Panc1 (cell line): ENCODE results near the gene LRRC74B. TPM values are rescaled to one million over a fixed set of nuclear protein-coding genes. Genes with fewer than 3 reads are reported as not detected.
A peak's percentile ranks its signal among the peaks of the same experiment; 100 is the strongest.

ENCODE experiments used
- ATAC-seq: fragments of 200-7000 bp; cut with Tn5 transposase; 2 replicates; pipeline ENCODE4 v1.9.1; 2020; ENCODE audit warnings: mild to moderate bottlenecking, moderate library complexity
- BruUV-seq: library from RNA; stranded (reverse); fragments of 400-500 nt; replicated peaks from 2 replicates; lab custom pipeline; 2021; lab: Mats Ljungman, UMichigan
- CTCF ChIA-PET: fragments of 300-600 bp; sonication (Branson Sonifier 250); formaldehyde crosslinking; loops from one replicate; lab custom pipeline; 2022; ENCODE audit warnings: antibody characterized with exemption; lab: Charles Lee
- POLR2A ChIA-PET: fragments of 300-600 bp; sonication (Branson Sonifier 250); formaldehyde crosslinking; loops from one replicate; lab custom pipeline; 2022; ENCODE audit warnings: antibody characterized with exemption; lab: Charles Lee
- DNase-seq: peaks from one replicate; pipeline ENCODE4 v3.0.0-alpha.2; 2010; ENCODE audit warnings: low read depth, low spot score
- H3K27ac ChIP-seq: 2 replicates; pipeline ENCODE4 v1.5.1; 2011; ENCODE audit warnings: mild to moderate bottlenecking, low read length, inconsistent platforms
- H3K27me3 ChIP-seq: fragments of 200-500 bp; sonication (Bioruptor generic); 2 replicates; pipeline ENCODE4 v1.6.0; 2014; ENCODE audit warnings: low read length, inconsistent platforms; ENCODE audit not compliant: control insufficient read depth, insufficient read depth
- H3K36me3 ChIP-seq: fragments of 200-500 bp; sonication (Bioruptor generic); 2 replicates; pipeline ENCODE4 v1.5.1; 2014; ENCODE audit warnings: inconsistent platforms, mild to moderate bottlenecking, low read length, moderate library complexity; ENCODE audit not compliant: control insufficient read depth, insufficient read depth
- H3K4me1 ChIP-seq: 2 replicates; pipeline ENCODE4 v1.5.1; 2011; ENCODE audit warnings: inconsistent platforms, mild to moderate bottlenecking, low read length, moderate library complexity; ENCODE audit not compliant: control insufficient read depth, insufficient read depth
- H3K4me3 ChIP-seq, 2 experiments: 2 replicates each; pipeline ENCODE4 v1.5.1; 2011 to 2012; ENCODE audit warnings: low read depth in 2 of 2, low read length in 2 of 2, mild to moderate bottlenecking in 2 of 2, inconsistent platforms in 1 of 2, moderate library complexity in 1 of 2
- H3K9me3 ChIP-seq: fragments of 200-500 bp; sonication (Bioruptor generic); 2 replicates; pipeline ENCODE4 v1.5.1; 2014; ENCODE audit warnings: low read depth, mild to moderate bottlenecking, inconsistent platforms, low read length, moderate library complexity; ENCODE audit not compliant: control insufficient read depth, insufficient read depth
- CTCF ChIP-seq: fragments of 450-650 bp; IDR thresholded peaks from 2 replicates; pipeline ENCODE4 v1.5.1; 2017; ENCODE audit warnings: mild to moderate bottlenecking
- POLR2AphosphoS5 ChIP-seq: IDR thresholded peaks from 2 replicates; pipeline ENCODE4 v1.6.1; 2012; ENCODE audit warnings: mild to moderate bottlenecking, low read depth, low read length, moderate library complexity
- SIN3A ChIP-seq: IDR thresholded peaks from 2 replicates; pipeline ENCODE4 v1.6.1; 2012; ENCODE audit warnings: low read depth, mild to moderate bottlenecking, low read length, moderate library complexity, borderline replicate concordance; ENCODE audit not compliant: insufficient read depth
- TCF7L2 ChIP-seq: IDR thresholded peaks from 2 replicates; pipeline ENCODE4 v1.6.1; 2011; ENCODE audit warnings: mild to moderate bottlenecking, low read depth, low read length, inconsistent platforms
- in situ Hi-C: cut with HindIII; loops from 2 replicates; pipeline ENCODE4 v1.10.0; 2016; ENCODE audit warnings: low sequenced_read_pairs, low pct_unique_long_range_greater_than_20kb
- intact Hi-C: fragments of 100-400 bp; cut with micrococcal nuclease; formaldehyde crosslinking; loops from one replicate; pipeline ENCODE4 v1.10.0; 2022; ENCODE audit not compliant: unreplicated experiment
- total RNA-seq: library from RNA; stranded (reverse); gene quantifications from one replicate; pipeline ENCODE4 v1.2.1, GENCODE V29; 2021; ENCODE audit not compliant: unreplicated experiment
- TF ChIP-seq, protein P1 (sequence below), 2 experiments: IDR thresholded peaks; 2 replicates each; pipeline ENCODE4 v1.6.1; 2011 to 2012; ENCODE audit warnings: low read depth in 2 of 2, control low read depth in 1 of 2, low read length in 1 of 2, mild to moderate bottlenecking in 1 of 2, moderate library complexity in 1 of 2; ENCODE audit not compliant: insufficient read depth in 1 of 2

The LRRC74B gene
- total RNA-seq, 1 experiment from 2014 or later, result not detected

DNA sequence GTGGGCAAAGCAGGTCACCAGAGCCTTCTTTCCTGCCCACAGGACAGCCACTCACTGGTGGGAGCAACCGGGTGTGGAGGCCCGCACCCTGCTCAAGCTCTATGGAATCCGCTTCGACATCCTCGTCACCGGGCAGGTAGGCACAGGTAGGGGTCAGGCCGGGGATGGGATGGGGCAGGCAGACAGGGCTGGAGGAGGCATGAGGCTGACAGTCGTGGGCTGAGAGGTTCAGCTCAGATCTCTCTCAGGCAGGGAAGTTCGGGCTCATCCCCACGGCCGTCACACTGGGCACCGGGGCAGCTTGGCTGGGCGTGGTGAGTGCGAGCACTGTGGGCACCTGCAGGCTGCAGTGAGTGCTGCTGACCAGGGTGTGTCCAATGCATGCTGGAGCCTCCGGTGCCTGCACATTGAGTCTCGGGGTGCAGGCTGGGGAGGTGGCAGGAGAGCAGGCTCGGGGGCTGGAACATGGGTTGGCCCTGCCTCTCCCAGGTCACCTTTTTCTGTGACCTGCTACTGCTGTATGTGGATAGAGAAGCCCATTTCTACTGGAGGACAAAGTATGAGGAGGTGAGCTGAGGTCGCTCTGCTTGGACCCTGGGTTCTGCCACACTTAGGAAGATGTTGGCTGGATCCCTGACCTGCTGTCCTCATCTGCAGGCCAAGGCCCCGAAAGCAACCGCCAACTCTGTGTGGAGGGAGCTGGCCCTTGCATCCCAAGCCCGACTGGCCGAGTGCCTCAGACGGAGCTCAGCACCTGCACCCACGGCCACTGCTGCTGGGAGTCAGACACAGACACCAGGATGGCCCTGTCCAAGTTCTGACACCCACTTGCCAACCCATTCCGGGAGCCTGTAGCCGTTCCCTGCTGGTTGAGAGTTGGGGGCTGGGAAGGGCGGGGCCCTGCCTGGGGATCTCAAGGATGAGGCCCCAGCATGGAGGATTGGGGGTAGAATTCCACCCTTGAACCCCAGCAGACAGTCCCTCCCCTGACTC is 19.7 kb upstream of the LRRC74B start:
- Histone ChIP-seq H3K27me3 (no peaks in the 10 kb centered on the region), H3K9me3 (no peaks in the 10 kb centered on the region), H3K27ac (no peak overlapping the region), H3K4me3 (no peak overlapping the region), H3K36me3 (no peaks in the 10 kb centered on the region), H3K4me1 (no peaks in the 10 kb centered on the region)
- BruUV-seq, result no TSS peak
- intact Hi-C loops, result no loop called here
- DNase-seq (no peak), ATAC-seq (peak; percentile 47; the same call in 1 of the 2 replicates)
- CTCF ChIA-PET, result no interaction called here
- POLR2A ChIA-PET, result no interaction called here
- TF ChIP-seq, protein P1, sequence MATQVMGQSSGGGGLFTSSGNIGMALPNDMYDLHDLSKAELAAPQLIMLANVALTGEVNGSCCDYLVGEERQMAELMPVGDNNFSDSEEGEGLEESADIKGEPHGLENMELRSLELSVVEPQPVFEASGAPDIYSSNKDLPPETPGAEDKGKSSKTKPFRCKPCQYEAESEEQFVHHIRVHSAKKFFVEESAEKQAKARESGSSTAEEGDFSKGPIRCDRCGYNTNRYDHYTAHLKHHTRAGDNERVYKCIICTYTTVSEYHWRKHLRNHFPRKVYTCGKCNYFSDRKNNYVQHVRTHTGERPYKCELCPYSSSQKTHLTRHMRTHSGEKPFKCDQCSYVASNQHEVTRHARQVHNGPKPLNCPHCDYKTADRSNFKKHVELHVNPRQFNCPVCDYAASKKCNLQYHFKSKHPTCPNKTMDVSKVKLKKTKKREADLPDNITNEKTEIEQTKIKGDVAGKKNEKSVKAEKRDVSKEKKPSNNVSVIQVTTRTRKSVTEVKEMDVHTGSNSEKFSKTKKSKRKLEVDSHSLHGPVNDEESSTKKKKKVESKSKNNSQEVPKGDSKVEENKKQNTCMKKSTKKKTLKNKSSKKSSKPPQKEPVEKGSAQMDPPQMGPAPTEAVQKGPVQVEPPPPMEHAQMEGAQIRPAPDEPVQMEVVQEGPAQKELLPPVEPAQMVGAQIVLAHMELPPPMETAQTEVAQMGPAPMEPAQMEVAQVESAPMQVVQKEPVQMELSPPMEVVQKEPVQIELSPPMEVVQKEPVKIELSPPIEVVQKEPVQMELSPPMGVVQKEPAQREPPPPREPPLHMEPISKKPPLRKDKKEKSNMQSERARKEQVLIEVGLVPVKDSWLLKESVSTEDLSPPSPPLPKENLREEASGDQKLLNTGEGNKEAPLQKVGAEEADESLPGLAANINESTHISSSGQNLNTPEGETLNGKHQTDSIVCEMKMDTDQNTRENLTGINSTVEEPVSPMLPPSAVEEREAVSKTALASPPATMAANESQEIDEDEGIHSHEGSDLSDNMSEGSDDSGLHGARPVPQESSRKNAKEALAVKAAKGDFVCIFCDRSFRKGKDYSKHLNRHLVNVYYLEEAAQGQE (IDR thresholded peaks at IDR 0.05; ENCODE audit: insufficient read depth in 1 of 2, low read depth in 2 of 2, low read length in 1 of 2), result no peak
- TF ChIP-seq POLR2AphosphoS5 (no peak), CTCF (no peak), SIN3A (no peak), TCF7L2 (no peak)
- in situ Hi-C loops, result no loop called here

GRCh38 chr22:21026783-21027692 is 18.7 kb upstream of the LRRC74B start:
- Histone ChIP-seq H3K4me1 (no peaks in the 10 kb centered on the region), H3K27me3 (no peaks in the 10 kb centered on the region), H3K36me3 (no peaks in the 10 kb centered on the region), H3K27ac (no peak overlapping the region), H3K9me3 (no peaks in the 10 kb centered on the region), H3K4me3 (no peak overlapping the region)
- TF ChIP-seq CTCF (no peak), SIN3A (no peak)
- no TSS peak for BruUV-seq
- intact Hi-C loops, result no loop called here
- ChIA-PET CTCF (no interaction called here), POLR2A (no interaction called here)
- in situ Hi-C loops, result no loop called here
- DNase-seq (no peak), ATAC-seq (no peak)
